HepG2 (cell line): ENCODE data around the gene PID1. TPM values are rescaled to one million over a fixed set of nuclear protein-coding genes. Genes with fewer than 3 reads are reported as not detected.

Experiments
- ATAC-seq: fragments of 200-7000 bp; cut with Tn5 transposase; 3 replicates; pipeline ENCODE4 v1.9.1; 2020; ENCODE audit warnings: mild to moderate bottlenecking, moderate library complexity
- BruUV-seq: library from RNA; stranded (reverse); fragments of 400-500 nt; replicated peaks from 2 replicates; lab custom pipeline; 2021; lab: Mats Ljungman, UMichigan
- CTCF ChIA-PET: fragments of 300-600 bp; formaldehyde crosslinking; extraction: SDS; loops from one replicate; lab custom pipeline; 2021; ENCODE audit warnings: low total read pairs, inconsistent platforms, low intra/inter-chr PET ratio; lab: Yijun Ruan, JAX
- POLR2A ChIA-PET: fragments of 350-600 bp; sonication (Branson Sonifier 250); formaldehyde crosslinking; loops from one replicate; lab custom pipeline; 2020; ENCODE audit warnings: antibody characterized with exemption, inconsistent platforms; lab: Yijun Ruan, JAX
- DNase-seq: peaks from one replicate; pipeline ENCODE4 v3.0.0-alpha.2; 2015; ENCODE audit warnings: low spot score
- FAIRE-seq: peaks from 3 replicates; lab custom pipeline; 2011; peaks lifted over from hg19 to GRCh38; lab: Jason Lieb, UNC
- H2AFZ ChIP-seq: one replicate; pipeline ENCODE4 v1.6.1; 2011; ENCODE audit warnings: low read length, inconsistent platforms
- H3K27ac ChIP-seq: fragments of 300-600 bp; 3 replicates; pipeline ENCODE4 v1.8.0; 2011; ENCODE audit warnings: mixed run types, mild to moderate bottlenecking, mixed read lengths, low read length, inconsistent platforms; ENCODE audit not compliant: insufficient read depth; ENCODE audit errors: extremely low read length
- H3K27me3 ChIP-seq, 2 experiments: fragments of 200-600 bp in 1 of 2; 2 replicates in 1 of 2; 3 replicates in 1 of 2; pipeline versions ENCODE4 v1.6.0 to v1.8.0; 2011; ENCODE audit warnings: low read length in 2 of 2, mild to moderate bottlenecking in 2 of 2, moderate library complexity in 2 of 2, inconsistent platforms in 1 of 2; ENCODE audit not compliant: insufficient read depth in 2 of 2, control insufficient read depth in 1 of 2
- H3K36me3 ChIP-seq, 2 experiments: fragments of 200-600 bp in 1 of 2; replicated peaks in 1 of 2; 2 replicates in 1 of 2; 3 replicates in 1 of 2; pipeline versions ENCODE4 v1.5.1 to v1.8.0; 2011; ENCODE audit warnings: low read length in 2 of 2, inconsistent platforms in 1 of 2; ENCODE audit not compliant: insufficient read depth in 2 of 2, control insufficient read depth in 1 of 2
- H3K4me1 ChIP-seq: 2 replicates; pipeline ENCODE4 v1.5.1; 2012; ENCODE audit warnings: low read length, inconsistent platforms; ENCODE audit not compliant: insufficient read depth
- H3K4me2 ChIP-seq: 2 replicates; pipeline ENCODE4 v1.6.0; 2011; ENCODE audit warnings: low read depth, low read length, inconsistent platforms
- H3K4me3 ChIP-seq, 3 experiments: fragments of 200-600 bp in 1 of 3; sonication (generic), shearing (Covaris generic) in 1 of 3; replicated peaks in 1 of 3; 2 replicates each; pipeline ENCODE4 v1.5.1; 2011 to 2016; ENCODE audit warnings: low read length in 3 of 3, inconsistent platforms in 2 of 3, low read depth in 2 of 3, mild to moderate bottlenecking in 2 of 3, control low read depth in 1 of 3, mixed read lengths in 1 of 3; ENCODE audit not compliant: insufficient read depth in 1 of 3
- H3K79me2 ChIP-seq: one replicate; pipeline ENCODE4 v1.6.1; 2011; ENCODE audit warnings: low read length, inconsistent platforms; ENCODE audit not compliant: insufficient read depth
- H3K9ac ChIP-seq: 2 replicates; pipeline ENCODE4 v1.6.0; 2011; ENCODE audit warnings: mild to moderate bottlenecking, low read depth, low read length, inconsistent platforms; ENCODE audit not compliant: insufficient read depth
- H3K9me3 ChIP-seq: 2 replicates; pipeline ENCODE4 v1.5.1; 2012; ENCODE audit warnings: mild to moderate bottlenecking, low read length
- H4K20me1 ChIP-seq: 2 replicates; pipeline ENCODE4 v1.6.0; 2011; ENCODE audit warnings: inconsistent platforms, mild to moderate bottlenecking, low read length, moderate library complexity; ENCODE audit not compliant: insufficient read depth
- BORCS8-MEF2B ChIP-seq: sonication (generic); formaldehyde crosslinking; IDR thresholded peaks from 2 replicates; pipeline ENCODE4 v1.8.0; 2022; ENCODE audit warnings: mild to moderate bottlenecking, missing genetic modification reagents
- MLLT10 ChIP-seq: sonication (generic); formaldehyde crosslinking; IDR thresholded peaks from 2 replicates; pipeline ENCODE4 v1.4.0; 2020; ENCODE audit warnings: missing genetic modification reagents
- NFKBIZ ChIP-seq: IDR thresholded peaks from 2 replicates; pipeline ENCODE4 v1.6.1; 2018; ENCODE audit warnings: missing genetic modification reagents, missing compliant biosample characterization
- NR2F6 ChIP-seq, 2 experiments: IDR thresholded peaks; 2 replicates each; pipeline ENCODE4 v1.6.1; 2016; ENCODE audit warnings: antibody characterized with exemption in 1 of 2, mild to moderate bottlenecking in 1 of 2
- SIN3A ChIP-seq: IDR thresholded peaks from 2 replicates; pipeline ENCODE4 v1.6.1; 2011; ENCODE audit warnings: low read depth, mild to moderate bottlenecking, control low read depth, low read length, borderline replicate concordance
- SIX1 ChIP-seq: sonication (generic); formaldehyde crosslinking; IDR thresholded peaks from 2 replicates; pipeline ENCODE4 v1.4.0; 2020; ENCODE audit warnings: missing genetic modification reagents, borderline replicate concordance
- ZMYM2 ChIP-seq: sonication (generic); formaldehyde crosslinking; IDR thresholded peaks from 2 replicates; pipeline ENCODE4 v1.8.0; 2022; ENCODE audit warnings: mild to moderate bottlenecking, missing genetic modification reagents
- ZNF143 ChIP-seq: sonication (generic); formaldehyde crosslinking; IDR thresholded peaks from 2 replicates; pipeline ENCODE4 v1.4.0; 2020; ENCODE audit warnings: missing genetic modification reagents
- ZNF781 ChIP-seq: sonication (generic); formaldehyde crosslinking; IDR thresholded peaks from 2 replicates; pipeline ENCODE4 v1.5.1; 2020; ENCODE audit warnings: borderline replicate concordance, mild to moderate bottlenecking, missing genetic modification reagents; ENCODE audit errors: not compliant biosample characterization
- WGBS: methylation state at CpG from one replicate; pipeline ENCODE4 v1.1.6; 2017; ENCODE audit warnings: low lambda C conversion rate; 5-methylcytosine and 5-hydroxymethylcytosine counted together
- in situ Hi-C: cut with HindIII; loops from 2 replicates; pipeline ENCODE4 v1.10.0; 2017; ENCODE audit warnings: low pct_unique_long_range_greater_than_20kb; ENCODE audit not compliant: extremely low pct_ligation_motif_present
- intact Hi-C: fragments of 100-400 bp; cut with micrococcal nuclease; formaldehyde crosslinking; loops from one replicate; pipeline ENCODE4 v1.10.0; 2022; ENCODE audit not compliant: unreplicated experiment
- polyA plus RNA-seq, 8 experiments: library from polyadenylated mRNA; depleted of rRNA in 3 of 8; stranded (reverse) in 7 of 8; unstranded in 1 of 8; fragments of >200 nt; fragmentation: Illumina TruSeq in 4 of 8; extraction: Trizol in 4 of 8; gene quantifications; 2 replicates each; pipeline versions ENCODE4 v1.2.1 to v1.2.3, GENCODE V29; 2011 to 2016; ENCODE audit warnings: low read depth in 4 of 8, missing spikeins in 1 of 8, mixed read lengths in 1 of 8; ENCODE audit not compliant: insufficient read depth in 1 of 8
- total RNA-seq, 5 experiments: library from RNA; depleted of rRNA; stranded (reverse); fragments of >200 nt; fragmentation: Illumina TruSeq; extraction: Trizol; gene quantifications; 2 replicates each; pipeline ENCODE4 v1.2.3, GENCODE V29; 2016; ENCODE audit warnings: low read depth in 1 of 5
- TF ChIP-seq, protein P1 (sequence below): sonication (generic); formaldehyde crosslinking; IDR thresholded peaks from 2 replicates; pipeline ENCODE4 v1.4.0; 2020; ENCODE audit warnings: missing genetic modification reagents, mild to moderate bottlenecking, borderline replicate concordance
- TF ChIP-seq, protein P2 (sequence below): sonication (generic); formaldehyde crosslinking; conservative IDR thresholded peaks from 2 replicates; pipeline ENCODE4 v1.5.0; 2020; ENCODE audit warnings: missing genetic modification reagents

PID1 gene
- total and polyA plus RNA-seq, 2 of the 13 experiments (the other 11 are each of a cell fraction or from before 2014, with no cell fraction given): 0.15 to 0.18 TPM

DNA sequence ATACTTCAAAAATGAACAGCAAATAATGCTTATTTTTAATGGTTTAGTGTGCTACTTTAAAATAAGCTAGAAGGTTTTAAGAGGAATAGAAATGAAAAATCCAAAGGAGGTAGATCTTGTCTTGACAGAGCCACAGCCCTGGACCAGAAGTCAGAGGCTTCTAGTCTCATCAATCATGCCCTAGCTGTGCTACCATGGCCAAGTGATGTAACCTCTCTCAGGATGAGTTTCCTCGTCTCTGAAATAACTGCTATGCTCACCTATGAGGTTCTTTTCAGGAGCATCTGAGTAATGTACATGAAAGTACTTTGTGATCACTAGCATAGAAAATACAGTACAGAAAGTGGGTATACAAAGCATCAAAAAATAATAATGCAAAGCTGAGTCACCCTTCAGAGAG is 248.4 kb downstream of the PID1 start (continued):
- TF ChIP-seq, protein P1, sequence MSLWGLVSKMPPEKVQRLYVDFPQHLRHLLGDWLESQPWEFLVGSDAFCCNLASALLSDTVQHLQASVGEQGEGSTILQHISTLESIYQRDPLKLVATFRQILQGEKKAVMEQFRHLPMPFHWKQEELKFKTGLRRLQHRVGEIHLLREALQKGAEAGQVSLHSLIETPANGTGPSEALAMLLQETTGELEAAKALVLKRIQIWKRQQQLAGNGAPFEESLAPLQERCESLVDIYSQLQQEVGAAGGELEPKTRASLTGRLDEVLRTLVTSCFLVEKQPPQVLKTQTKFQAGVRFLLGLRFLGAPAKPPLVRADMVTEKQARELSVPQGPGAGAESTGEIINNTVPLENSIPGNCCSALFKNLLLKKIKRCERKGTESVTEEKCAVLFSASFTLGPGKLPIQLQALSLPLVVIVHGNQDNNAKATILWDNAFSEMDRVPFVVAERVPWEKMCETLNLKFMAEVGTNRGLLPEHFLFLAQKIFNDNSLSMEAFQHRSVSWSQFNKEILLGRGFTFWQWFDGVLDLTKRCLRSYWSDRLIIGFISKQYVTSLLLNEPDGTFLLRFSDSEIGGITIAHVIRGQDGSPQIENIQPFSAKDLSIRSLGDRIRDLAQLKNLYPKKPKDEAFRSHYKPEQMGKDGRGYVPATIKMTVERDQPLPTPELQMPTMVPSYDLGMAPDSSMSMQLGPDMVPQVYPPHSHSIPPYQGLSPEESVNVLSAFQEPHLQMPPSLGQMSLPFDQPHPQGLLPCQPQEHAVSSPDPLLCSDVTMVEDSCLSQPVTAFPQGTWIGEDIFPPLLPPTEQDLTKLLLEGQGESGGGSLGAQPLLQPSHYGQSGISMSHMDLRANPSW (CRISPR knock-in tag): no peak
- TF ChIP-seq ZNF143 (no peak), ZNF781 (CRISPR knock-in tag) (no peak), SIX1 (CRISPR knock-in tag) (no peak), ZMYM2 (CRISPR knock-in tag) (no peak)

DNA sequence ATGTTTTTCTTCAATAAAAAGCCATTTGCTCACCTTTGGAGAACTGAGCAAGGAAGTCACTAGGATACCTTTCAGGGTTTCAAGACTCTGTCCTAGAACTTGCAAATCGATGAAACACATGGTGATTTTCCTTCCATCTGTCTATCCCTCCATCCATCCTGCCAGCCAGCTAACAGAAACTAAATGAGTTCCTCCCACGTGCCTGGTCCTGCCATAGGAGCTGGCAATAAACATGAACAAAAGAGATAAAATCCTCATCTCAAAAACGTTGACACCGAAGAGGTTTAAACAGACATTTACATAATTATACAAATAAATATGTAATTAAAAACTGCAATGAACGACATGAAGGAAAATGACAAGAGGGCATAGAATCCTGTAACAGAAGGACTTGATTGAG is 249.0 kb downstream of the PID1 start:
- Histone ChIP-seq H3K4me1 (no peaks in the 10 kb centered on the region), H3K4me2 (no peak overlapping the region), H4K20me1 (no peaks in the 10 kb centered on the region), H3K9me3 (peaks cover 93% of the 10 kb centered on the region), H3K4me3 (no peak overlapping the region), H3K9ac (no peak overlapping the region), H3K36me3 (no peaks in the 10 kb centered on the region), H3K27ac (no peak overlapping the region), H2AFZ (no peak overlapping the region), H3K27me3 (no peaks in the 10 kb centered on the region), H3K79me2 (no peaks in the 10 kb centered on the region)
- intact Hi-C loops: no loop called here
- TF ChIP-seq BORCS8-MEF2B: no peak
- no peak for TF ChIP-seq NR2F6 (IDR thresholded peaks at IDR 0.05)
- TF ChIP-seq NR2F6 (CRISPR knock-in tag; IDR thresholded peaks at IDR 0.05): no peak
- TF ChIP-seq, protein P2, sequence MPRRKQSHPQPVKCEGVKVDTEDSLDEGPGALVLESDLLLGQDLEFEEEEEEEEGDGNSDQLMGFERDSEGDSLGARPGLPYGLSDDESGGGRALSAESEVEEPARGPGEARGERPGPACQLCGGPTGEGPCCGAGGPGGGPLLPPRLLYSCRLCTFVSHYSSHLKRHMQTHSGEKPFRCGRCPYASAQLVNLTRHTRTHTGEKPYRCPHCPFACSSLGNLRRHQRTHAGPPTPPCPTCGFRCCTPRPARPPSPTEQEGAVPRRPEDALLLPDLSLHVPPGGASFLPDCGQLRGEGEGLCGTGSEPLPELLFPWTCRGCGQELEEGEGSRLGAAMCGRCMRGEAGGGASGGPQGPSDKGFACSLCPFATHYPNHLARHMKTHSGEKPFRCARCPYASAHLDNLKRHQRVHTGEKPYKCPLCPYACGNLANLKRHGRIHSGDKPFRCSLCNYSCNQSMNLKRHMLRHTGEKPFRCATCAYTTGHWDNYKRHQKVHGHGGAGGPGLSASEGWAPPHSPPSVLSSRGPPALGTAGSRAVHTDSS: no peak
- no peak for TF ChIP-seq MLLT10 (CRISPR knock-in tag)
- no peak for TF ChIP-seq NFKBIZ
- no peak for TF ChIP-seq SIN3A
- no peak for ATAC-seq
- ChIA-PET POLR2A (no interaction called here), CTCF (no interaction called here)
- DNase-seq: no peak
- FAIRE-seq: no peak
- 31% methylated on average over 5 of the region's 5 CpGs for WGBS
- BruUV-seq: no TSS peak
- in situ Hi-C loops: no loop called here
